ENCODE data around the gene PPP1R14D. TPM values are rescaled to one million over a fixed set of nuclear protein-coding genes. Genes with fewer than 3 reads are reported as not detected.
A peak's percentile ranks its signal among the peaks of the same experiment; 100 is the strongest.

PPP1R14D gene
- total and polyA plus RNA-seq, 2 of the 8 experiments (the other 6 are each of a cell fraction or from before 2014, with no cell fraction given): not detected

DNA sequence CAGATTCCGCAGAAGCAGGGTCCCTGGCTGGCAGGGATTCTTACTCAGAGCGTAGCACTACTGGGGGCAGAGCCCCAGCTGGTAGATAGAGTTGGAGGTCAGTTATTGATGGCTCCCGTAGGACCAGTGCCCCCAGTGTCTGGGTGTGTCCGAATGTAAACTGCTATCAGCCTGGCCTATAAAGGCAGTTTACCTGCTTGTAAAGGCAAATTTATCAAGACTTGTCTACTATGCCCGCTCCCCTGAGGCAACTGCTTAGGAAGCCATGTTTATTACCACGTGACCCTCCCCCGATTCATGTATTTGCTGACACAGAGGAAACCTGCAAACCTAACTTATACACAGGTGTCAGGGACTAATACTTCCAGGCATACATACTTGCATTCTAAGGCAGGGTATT, 607 bp upstream of the PPP1R14D start:
- Histone ChIP-seq H2BK120ac (replicated peaks; ENCODE audit: low read depth, low read length) (no peak overlapping the region), H3K14ac (ENCODE audit: insufficient read length) (no peak overlapping the region), H2BK15ac (ENCODE audit: low read length) (no peak overlapping the region), H3K4me3 (ENCODE audit: extremely low read depth in 1 of 4, insufficient read depth in 2 of 4, low read depth in 3 of 4, low read length in 4 of 4) (no peak overlapping the region), H2BK5ac (ENCODE audit: low read depth, low read length) (no peak overlapping the region), H2BK12ac (ENCODE audit: low read depth, low read length) (no peak overlapping the region), H3K4me2 (ENCODE audit: insufficient read depth in 1 of 2, low read depth in 2 of 2, low read length in 2 of 2) (no peak overlapping the region), H3K23ac (ENCODE audit: insufficient read length) (no peak overlapping the region), H3K56ac (replicated peaks; ENCODE audit: insufficient read length, low read depth, low read length) (no peak overlapping the region), H3K4ac (replicated peaks; ENCODE audit: insufficient read length, low read depth, low read length) (no peak overlapping the region), H2AK5ac (ENCODE audit: low read depth, low read length) (no peak overlapping the region), H3K27ac (ENCODE audit: low read depth, low read length) (no peak overlapping the region), H4K91ac (replicated peaks; ENCODE audit: insufficient read length, low read length) (no peak overlapping the region), H3K36me3 (ENCODE audit: control insufficient read depth in 2 of 4, insufficient read depth in 4 of 4, low read length in 3 of 4) (no peaks in the 10 kb centered on the region), H3K9me3 (ENCODE audit: insufficient read depth in 2 of 2, low read depth in 1 of 2, low read length in 1 of 2) (no peaks in the 10 kb centered on the region), H3K27me3 (replicated peaks in 1 of 4; ENCODE audit: control insufficient read depth in 3 of 4, extremely low read depth in 1 of 4, insufficient read depth in 3 of 4, low read length in 3 of 4) (no peaks in the 10 kb centered on the region), H2BK20ac (ENCODE audit: low read length) (no peak overlapping the region), H3K4me1 (replicated peaks in 1 of 4; ENCODE audit: control insufficient read depth in 3 of 4, insufficient read depth in 4 of 4, low read length in 3 of 4) (no peaks in the 10 kb centered on the region), H3K23me2 (ENCODE audit: low read depth, low read length) (no peaks in the 10 kb centered on the region), H4K8ac (ENCODE audit: extremely low read depth, insufficient read depth, low read length) (no peak overlapping the region), H2AFZ (ENCODE audit: low read length) (peak overlapping the region; percentile 79; the same call in 1 of the 2 replicates), H4K20me1 (replicated peaks in 1 of 2; ENCODE audit: control insufficient read depth in 1 of 2, insufficient read depth in 2 of 2, low read length in 2 of 2) (no peaks in the 10 kb centered on the region), H3K79me2 (ENCODE audit: control insufficient read depth in 1 of 2, insufficient read depth in 2 of 2, low read length in 2 of 2) (no peaks in the 10 kb centered on the region), H3K18ac (ENCODE audit: extremely low read depth, low read length) (no peak overlapping the region), H3K9ac (replicated peaks in 1 of 4; ENCODE audit: extremely low read depth in 1 of 4, low read depth in 3 of 4, low read length in 3 of 4) (no peak overlapping the region), H4K5ac (ENCODE audit: insufficient read length, low read depth, low read length) (no peak overlapping the region), H3K79me1 (ENCODE audit: low read depth, low read length) (no peaks in the 10 kb centered on the region)
- ChIA-PET CTCF (ENCODE audit: partially characterized antibody) (interaction anchor here (1.2 to 3.7 kb wide), 2 partner anchors 20 to 29 kb away, joined by 3 to 18 read pairs; no protein-coding TSS in a partner anchor), POLR2A (ENCODE audit: partially characterized antibody) (interaction anchor here (1.2 to 2.9 kb wide), 3 partner anchors 15 to 124 kb away, joined by 3 to 10 read pairs (median 5); partner anchors contain the start of genes CHAC1 and SPINT1)
- WGBS, 2 experiments (ENCODE audit: extremely low coverage in 1 of 2, insufficient coverage in 1 of 2, insufficient read length in 1 of 2, insufficient replicate concordance in 2 of 2, low coverage in 1 of 2, low lambda C conversion rate in 2 of 2, missing lambda C conversion rate in 1 of 2): 89% methylated on average over 7 of the region's 7 CpGs; no CpG with 5 or more reads in 1 of the 2 experiments
- FAIRE-seq: no peak
- TF ChIP-seq YY1 (IDR thresholded peaks at IDR 0.05; ENCODE audit: low read depth, low read length): 0 out of 2 replicates have a peak, but pooled peaks have one; percentile 52
- TF ChIP-seq TBP (IDR thresholded peaks at IDR 0.05; ENCODE audit: low read depth, low read length): no peak
- peak; percentile 43; the same call in 1 of the 2 replicates for TF ChIP-seq MAFK (IDR thresholded peaks at IDR 0.05; ENCODE audit: low read depth, low read length)
- DNase-seq (ENCODE audit: low read depth in 1 of 2, low spot score in 2 of 2): no peak
